Activated T-helper 2 cell treated with anti-CD3 and anti-CD28 coated beads, Interferon-gamma antibody, Interleukin-2, Interleukin-4, amounts not matched to agents 10 μg/mL and 5 μg/mL and 100 μg/mL, durations not matched to agents 14 hours and 24 hours and 36 hours (primary cell): ENCODE results near the gene RFXAP. TPM values are rescaled to one million over a fixed set of nuclear protein-coding genes. Genes with fewer than 3 reads are reported as not detected.

Source experiments
- DNase-seq: peaks from one replicate; pipeline ENCODE4 v3.0.0; 2021; ENCODE audit warnings: low spot score
- H3K27ac Mint-ChIP-seq: one replicate; pipeline ENCODE4 v1.8.0; 2021; ENCODE audit warnings: mixed read lengths
- H3K27me3 Mint-ChIP-seq: one replicate; pipeline ENCODE4 v1.8.0; 2021; ENCODE audit warnings: low read depth, mixed read lengths
- H3K36me3 Mint-ChIP-seq: one replicate; pipeline ENCODE4 v1.8.0; 2021; ENCODE audit warnings: low read depth, mixed read lengths
- H3K4me1 Mint-ChIP-seq: one replicate; pipeline ENCODE4 v1.8.0; 2021; ENCODE audit warnings: low read depth, mixed read lengths
- H3K4me3 Mint-ChIP-seq: one replicate; pipeline ENCODE4 v1.8.0; 2021; ENCODE audit warnings: low read depth, mild to moderate bottlenecking, moderate library complexity, mixed read lengths
- H3K9me3 Mint-ChIP-seq: one replicate; pipeline ENCODE4 v1.8.0; 2021; ENCODE audit warnings: mixed read lengths
- intact Hi-C: fragments of 100-400 bp; cut with micrococcal nuclease; formaldehyde crosslinking; loops from one replicate; pipeline ENCODE4 v1.15.1; 2023
- total RNA-seq: library from RNA; stranded (reverse); gene quantifications from 2 replicates; pipeline ENCODE4 v1.2.3, GENCODE V29; 2022

Gene RFXAP
- total RNA-seq, 1 donor from 2014 or later: 10.6 TPM

GRCh38 chr13:36794706-36795105 is 24.3 kb upstream of the RFXAP start:
- H3K9me3 Mint-ChIP-seq: no peaks in the 10 kb centered on the region
- intact Hi-C loops: no loop called here

DNA sequence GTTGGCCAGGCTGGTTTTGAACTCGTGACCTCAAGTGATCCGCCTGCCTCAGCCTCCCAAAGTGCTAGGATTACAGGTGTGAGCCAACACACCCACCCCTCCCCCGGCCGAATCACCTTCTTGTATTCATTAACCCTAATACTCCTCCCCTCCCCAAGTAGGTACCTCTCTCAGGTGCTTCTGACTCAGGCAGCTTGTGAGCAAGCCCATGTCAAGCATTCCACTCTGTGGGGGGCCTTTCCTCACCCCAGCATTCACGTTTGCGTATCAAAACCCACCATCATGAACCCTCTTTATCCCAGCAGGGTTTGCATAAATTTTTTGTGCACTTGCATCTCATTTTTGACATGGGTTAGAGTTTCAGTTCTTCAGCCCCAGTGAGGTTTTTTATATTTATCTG is 23.6 kb upstream of the RFXAP start:
- Mint-ChIP-seq H3K27ac (no peak overlapping the region), H3K9me3 (no peaks in the 10 kb centered on the region), H3K4me3 (no peak overlapping the region), H3K27me3 (peaks cover 4% of the 10 kb centered on the region), H3K36me3 (no peaks in the 10 kb centered on the region), H3K4me1 (no peaks in the 10 kb centered on the region)
- intact Hi-C loops: no loop called here
- no peak for DNase-seq

More at GRCh38 chr13:36794706-36795105, 24.3 kb upstream of the RFXAP start:
- no peak overlapping the region for H3K4me3 Mint-ChIP-seq
- no peak overlapping the region for H3K27ac Mint-ChIP-seq
- no peaks in the 10 kb centered on the region for H3K36me3 Mint-ChIP-seq
- H3K27me3 Mint-ChIP-seq: peaks cover 2% of the 10 kb centered on the region
- no peaks in the 10 kb centered on the region for H3K4me1 Mint-ChIP-seq
- no peak for DNase-seq

GRCh38 chr13:36796052-36796451 is 23.0 kb upstream of the RFXAP start:
- no peaks in the 10 kb centered on the region for H3K36me3 Mint-ChIP-seq
- H3K4me1 Mint-ChIP-seq: no peaks in the 10 kb centered on the region
- H3K9me3 Mint-ChIP-seq: no peaks in the 10 kb centered on the region
- peaks cover 5% of the 10 kb centered on the region for H3K27me3 Mint-ChIP-seq
- DNase-seq: no peak
- no peak overlapping the region for H3K27ac Mint-ChIP-seq
- no peak overlapping the region for H3K4me3 Mint-ChIP-seq
- intact Hi-C loops: no loop called here

DNA sequence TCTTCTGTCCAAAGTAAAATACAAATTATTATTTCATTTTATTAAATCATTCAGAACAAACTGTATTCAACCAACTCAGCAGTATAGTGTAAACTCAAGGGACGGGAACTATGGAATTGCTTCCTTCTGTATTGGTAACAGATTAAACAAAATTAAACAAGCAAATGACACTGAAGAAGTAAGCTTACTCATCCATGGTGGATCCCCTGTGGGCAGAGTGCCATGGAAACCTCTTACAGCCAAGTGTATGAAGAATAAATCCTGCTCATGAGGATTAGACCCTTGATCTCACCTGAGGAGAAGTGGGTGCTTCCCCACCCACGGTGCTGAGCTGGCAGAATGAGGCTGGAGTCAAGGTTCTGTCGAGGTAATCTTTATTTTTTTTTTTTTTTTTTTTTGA is 18.0 kb upstream of the RFXAP start:
- H3K36me3 Mint-ChIP-seq: no peaks in the 10 kb centered on the region
- H3K9me3 Mint-ChIP-seq: no peaks in the 10 kb centered on the region
- H3K4me3 Mint-ChIP-seq: no peak overlapping the region
- intact Hi-C loops: no loop called here
- H3K27ac Mint-ChIP-seq: no peak overlapping the region
- H3K4me1 Mint-ChIP-seq: no peaks in the 10 kb centered on the region
- no peak for DNase-seq
- peaks cover 13% of the 10 kb centered on the region for H3K27me3 Mint-ChIP-seq

DNA sequence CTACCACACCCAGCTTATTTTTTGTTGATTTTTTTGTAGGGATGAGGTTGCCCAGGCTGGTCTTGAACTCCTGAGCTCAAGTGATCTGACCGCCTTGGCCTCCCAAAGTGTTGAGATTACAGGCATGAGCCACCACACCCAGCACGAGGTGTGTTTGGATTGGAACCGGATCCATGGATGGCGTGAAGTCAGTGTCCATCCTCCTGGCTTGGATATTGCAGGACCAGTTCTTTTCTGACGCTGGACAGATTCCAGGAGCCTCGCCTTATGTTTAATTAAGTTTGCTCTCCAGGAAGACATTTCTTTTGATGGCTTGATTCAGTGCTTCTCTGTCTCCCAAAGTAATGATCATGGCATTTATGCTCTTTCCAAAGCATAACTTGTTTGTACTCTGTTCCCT is 14.4 kb upstream of the RFXAP start:
- H3K9me3 Mint-ChIP-seq: no peaks in the 10 kb centered on the region
- DNase-seq: no peak
- H3K4me3 Mint-ChIP-seq: no peak overlapping the region
- H3K27me3 Mint-ChIP-seq: peaks cover 24% of the 10 kb centered on the region
- H3K4me1 Mint-ChIP-seq: no peaks in the 10 kb centered on the region
- intact Hi-C loops: no loop called here
- no peak overlapping the region for H3K27ac Mint-ChIP-seq
- no peaks in the 10 kb centered on the region for H3K36me3 Mint-ChIP-seq

DNA sequence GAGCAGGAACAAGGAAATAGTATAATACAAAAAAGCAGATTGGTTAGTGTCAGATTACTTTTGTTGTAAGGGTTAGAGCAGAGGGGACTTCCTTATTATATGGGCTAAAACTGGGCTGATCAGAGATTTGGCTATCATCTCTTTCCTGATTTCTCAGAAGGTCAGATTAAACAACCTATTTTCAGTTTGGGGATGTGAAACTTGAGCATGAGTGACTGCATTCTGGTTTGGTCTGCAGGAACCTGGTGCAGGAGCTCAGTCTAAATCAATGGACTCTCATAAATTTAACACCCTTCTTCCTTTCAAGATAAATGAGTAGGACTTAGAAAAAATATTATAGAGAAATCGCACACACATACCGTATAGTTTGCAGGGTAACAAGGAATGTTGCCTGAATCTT is 12.9 kb upstream of the RFXAP start:
- Mint-ChIP-seq H3K4me3 (no peak overlapping the region), H3K36me3 (no peaks in the 10 kb centered on the region), H3K27me3 (peaks cover 25% of the 10 kb centered on the region), H3K9me3 (no peaks in the 10 kb centered on the region), H3K27ac (no peak overlapping the region), H3K4me1 (no peaks in the 10 kb centered on the region)
- intact Hi-C loops: no loop called here
- no peak for DNase-seq

GRCh38 chr13:36807616-36808015 is 11.4 kb upstream of the RFXAP start:
- H3K4me1 Mint-ChIP-seq: no peaks in the 10 kb centered on the region

DNA sequence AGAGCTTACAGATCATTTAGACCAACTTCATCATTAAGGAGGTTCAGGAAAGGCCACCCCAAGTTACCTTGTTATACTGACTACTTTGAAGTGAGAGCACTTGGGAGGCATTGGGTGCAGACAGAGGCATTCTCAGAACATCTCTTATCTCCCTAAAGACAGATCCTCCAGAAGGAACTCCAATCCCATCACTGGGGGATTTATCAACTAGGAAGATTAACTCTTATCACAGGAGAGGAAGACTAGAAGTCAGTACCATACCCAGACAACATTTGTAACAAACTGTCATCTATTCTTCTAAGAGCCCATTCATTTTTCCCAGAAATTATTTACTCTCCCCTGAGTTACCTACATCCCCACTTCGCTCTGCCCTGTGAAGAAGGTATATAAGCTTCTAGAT is 5.8 kb upstream of the RFXAP start:
- intact Hi-C loops: no loop called here
- no peak for DNase-seq
- Mint-ChIP-seq H3K4me1 (peaks cover 4% of the 10 kb centered on the region), H3K36me3 (no peaks in the 10 kb centered on the region), H3K27ac (no peak overlapping the region), H3K9me3 (no peaks in the 10 kb centered on the region), H3K4me3 (no peak overlapping the region), H3K27me3 (peaks cover 48% of the 10 kb centered on the region)

More at GRCh38 chr13:36807616-36808015, 11.4 kb upstream of the RFXAP start:
- no peak for DNase-seq
- Mint-ChIP-seq H3K27me3 (peaks cover 37% of the 10 kb centered on the region), H3K27ac (no peak overlapping the region), H3K4me3 (no peak overlapping the region), H3K36me3 (no peaks in the 10 kb centered on the region), H3K9me3 (no peaks in the 10 kb centered on the region)
- intact Hi-C loops: no loop called here

DNA sequence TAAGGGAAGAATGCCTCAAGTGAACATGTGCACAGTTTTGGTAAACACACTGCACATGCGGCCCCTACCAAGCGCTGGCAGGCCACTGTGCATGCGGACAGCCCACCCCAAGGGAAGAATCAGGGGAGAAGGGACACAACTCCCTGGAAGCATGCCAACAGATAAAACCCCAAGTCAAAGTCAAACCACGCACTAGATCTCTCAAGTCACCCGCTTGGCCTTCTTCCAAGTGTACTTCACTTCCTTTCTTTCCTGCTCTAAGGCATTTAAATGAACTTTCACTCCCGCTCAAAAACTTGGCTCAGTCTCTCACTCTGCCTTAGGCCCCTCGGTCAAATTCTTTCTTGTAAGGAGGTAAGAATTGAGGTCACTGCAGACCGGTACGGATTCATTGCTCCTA is 4.6 kb upstream of the RFXAP start:
- DNase-seq: no peak
- Mint-ChIP-seq H3K27ac (no peak overlapping the region), H3K9me3 (no peaks in the 10 kb centered on the region), H3K27me3 (peaks cover 45% of the 10 kb centered on the region), H3K4me3 (no peak overlapping the region), H3K36me3 (no peaks in the 10 kb centered on the region), H3K4me1 (peaks cover 12% of the 10 kb centered on the region)
- intact Hi-C loops: no loop called here

DNA sequence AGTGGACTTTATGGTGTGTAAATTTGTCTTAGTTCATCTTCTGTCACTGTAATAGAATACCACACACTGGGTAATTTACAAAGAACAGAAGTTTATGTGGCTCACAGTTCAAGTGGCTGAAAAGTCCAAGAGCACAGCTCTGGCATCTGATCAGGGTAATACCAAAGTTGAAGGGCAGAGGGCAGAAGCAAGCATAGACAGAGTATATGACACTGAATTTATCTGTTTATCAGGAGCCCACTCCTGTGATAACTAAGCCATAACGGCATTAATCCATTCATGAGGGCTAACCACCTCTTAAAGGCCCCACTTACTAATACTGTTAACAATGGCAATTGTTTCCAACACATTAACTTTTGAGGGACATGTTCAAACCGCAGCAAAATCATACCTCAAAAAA is 4.0 kb upstream of the RFXAP start:
- H3K36me3 Mint-ChIP-seq: no peaks in the 10 kb centered on the region
- H3K9me3 Mint-ChIP-seq: no peaks in the 10 kb centered on the region
- peaks cover 43% of the 10 kb centered on the region for H3K27me3 Mint-ChIP-seq
- H3K27ac Mint-ChIP-seq: no peak overlapping the region
- no peak for DNase-seq
- intact Hi-C loops: no loop called here
- H3K4me3 Mint-ChIP-seq: no peak overlapping the region
- H3K4me1 Mint-ChIP-seq: peaks cover 16% of the 10 kb centered on the region

GRCh38 chr13:36817996-36818803 is 822 bp upstream of the RFXAP start:
- peak overlapping the region; percentile 74 for H3K27ac Mint-ChIP-seq
- no peak for DNase-seq
- intact Hi-C loops: loop anchor here (2.0 kb wide), 2 partner anchors 241 to 397 kb away; partner anchors contain the start of gene SUPT20H
- H3K27me3 Mint-ChIP-seq: peaks cover 26% of the 10 kb centered on the region
- H3K4me1 Mint-ChIP-seq: peaks cover 36% of the 10 kb centered on the region
- peak overlapping the region; percentile 90 for H3K4me3 Mint-ChIP-seq
- H3K9me3 Mint-ChIP-seq: no peaks in the 10 kb centered on the region
- peaks cover 11% of the 10 kb centered on the region for H3K36me3 Mint-ChIP-seq

GRCh38 chr13:36819739-36820090 is 693 bp downstream of the RFXAP start:
- peak; percentile 26 for DNase-seq
- intact Hi-C loops: loop anchor here (1.0 to 2.0 kb wide), 6 partner anchors 15 to 1530 kb away; partner anchors contain the start of genes EXOSC8, SPART, SUPT20H and UFM1
- H3K27me3 Mint-ChIP-seq: peaks cover 11% of the 10 kb centered on the region
- H3K36me3 Mint-ChIP-seq: peaks cover 19% of the 10 kb centered on the region
- H3K4me1 Mint-ChIP-seq: peaks cover 48% of the 10 kb centered on the region
- no peaks in the 10 kb centered on the region for H3K9me3 Mint-ChIP-seq
- H3K4me3 Mint-ChIP-seq: peak overlapping the region; percentile 90
- H3K27ac Mint-ChIP-seq: peak overlapping the region; percentile 89

DNA sequence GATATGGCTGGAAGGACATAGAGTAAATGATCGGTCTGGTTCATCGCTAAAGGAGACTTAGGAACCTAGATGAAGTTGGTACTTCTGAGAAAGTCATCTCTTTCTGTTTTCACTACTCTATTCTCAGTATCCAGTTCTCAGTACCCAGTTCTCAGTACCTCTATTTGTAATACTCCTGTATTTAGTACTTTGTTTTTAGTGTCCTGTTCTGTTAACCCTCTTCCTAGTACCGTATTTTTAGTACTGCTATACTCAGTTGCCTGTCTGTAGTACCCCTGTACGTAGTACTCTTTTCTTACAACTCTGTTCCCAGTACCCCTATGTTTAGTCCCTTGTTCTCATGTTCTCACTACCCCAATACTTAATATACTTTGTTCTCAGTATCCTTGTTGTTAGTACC is 1.2 kb downstream of the RFXAP start:
- no peak for DNase-seq
- H3K4me1 Mint-ChIP-seq: peaks cover 52% of the 10 kb centered on the region

More for the DNA sequence above, 1.2 kb downstream of the RFXAP start:
- intact Hi-C loops: loop anchor here (2.0 kb wide), 1 partner anchor 15 kb away; no protein-coding TSS in a partner anchor
- Mint-ChIP-seq H3K9me3 (no peaks in the 10 kb centered on the region), H3K36me3 (peaks cover 25% of the 10 kb centered on the region), H3K27me3 (peaks cover 9% of the 10 kb centered on the region), H3K4me3 (peak overlapping the region; percentile 90), H3K27ac (peak overlapping the region; percentile 89)
